ENCODE data around the gene EPO. TPM values are rescaled to one million over a fixed set of nuclear protein-coding genes. Genes with fewer than 3 reads are reported as not detected.

Gene EPO
- total RNA-seq, 1 donor from 2014 or later, result 0.58 TPM

DNA sequence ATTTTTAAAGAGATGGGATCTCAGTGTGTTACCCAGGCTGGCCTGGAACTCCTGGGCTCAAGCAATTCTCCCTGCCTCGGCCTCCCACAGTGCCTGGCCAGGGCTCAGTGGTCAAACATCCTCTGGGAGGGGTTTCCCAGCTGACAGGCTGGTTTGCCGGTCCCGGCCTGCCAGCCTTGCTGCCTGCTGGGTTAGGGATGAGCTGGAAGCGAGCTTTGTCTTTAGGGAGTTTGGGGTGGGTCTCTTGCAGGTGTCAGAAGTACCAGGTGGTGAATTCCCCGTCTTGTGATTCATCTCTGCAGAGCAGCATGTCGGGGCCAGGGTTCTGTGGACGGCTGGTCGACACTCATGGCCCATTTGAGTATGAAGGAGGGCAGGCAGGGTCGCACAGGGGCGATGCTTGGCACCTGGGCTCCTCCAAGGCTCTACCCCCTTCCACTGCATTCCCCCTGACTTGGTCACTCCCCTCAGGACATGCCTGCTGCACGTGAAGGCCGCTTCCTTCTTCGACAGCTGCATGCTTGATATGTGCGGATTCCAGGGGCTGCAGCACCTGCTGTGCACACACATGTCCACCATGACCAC, 43.4 kb downstream of the EPO start:
- H3K9ac ChIP-seq, result no peak overlapping the region
- no peaks in the 10 kb centered on the region for H3K36me3 Mint-ChIP-seq

DNA sequence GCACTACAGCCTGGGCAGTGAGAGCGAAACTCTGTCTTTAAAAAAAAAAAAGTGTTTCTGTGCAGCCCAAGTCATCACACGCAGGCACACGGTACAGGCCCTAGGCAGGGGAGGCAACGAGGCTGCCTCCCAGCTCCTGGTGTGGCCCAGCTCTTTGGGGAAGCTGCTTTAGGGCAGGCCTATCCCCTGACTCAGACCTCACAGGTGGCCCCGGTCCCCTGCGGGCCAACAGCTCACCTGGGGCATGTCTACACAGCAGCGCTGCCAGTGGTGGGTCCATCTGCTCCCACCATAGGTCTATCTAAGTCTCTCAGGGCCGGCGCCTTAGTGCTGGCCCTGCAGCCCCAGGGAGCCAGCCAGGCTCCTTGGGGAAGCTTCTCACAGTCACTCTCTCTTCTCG, 44.6 kb downstream of the EPO start:
- H3K36me3 ChIP-seq, result no peaks in the 10 kb centered on the region
- H3K27me3 ChIP-seq, result no peaks in the 10 kb centered on the region
- Mint-ChIP-seq H3K27ac (no peak overlapping the region), H3K9me3 (no peaks in the 10 kb centered on the region), H3K36me3 (no peaks in the 10 kb centered on the region), H3K4me3 (no peak overlapping the region), H3K4me1 (peaks cover 5% of the 10 kb centered on the region), H3K27me3 (ENCODE audit: insufficient read depth, low read depth) (peaks cover 10% of the 10 kb centered on the region)
- peaks cover 4% of the 10 kb centered on the region for H3K4me1 ChIP-seq
- H4K20me1 ChIP-seq (ENCODE audit: low read depth), result no peaks in the 10 kb centered on the region
- no peaks in the 10 kb centered on the region for H3F3A ChIP-seq (ENCODE audit: low read depth)
- no peaks in the 10 kb centered on the region for H3K79me2 ChIP-seq (ENCODE audit: low read depth)
- DNase-seq (ENCODE audit: low spot score), result no peak
- H3K27ac ChIP-seq, result no peak overlapping the region
- H3K4me3 ChIP-seq, result no peak overlapping the region
- no peak overlapping the region for H2AFZ ChIP-seq (replicated peaks)
- no peak overlapping the region for H3K4me2 ChIP-seq
- H3K9me3 ChIP-seq (ENCODE audit: low read depth), result no peaks in the 10 kb centered on the region
- H3K9ac ChIP-seq, result no peak overlapping the region
- TF ChIP-seq EZH2 (IDR thresholded peaks at IDR 0.05) (no peak), EZH2phosphoT487 (IDR thresholded peaks at IDR 0.05) (no peak)
- TF ChIP-seq, protein P1, sequence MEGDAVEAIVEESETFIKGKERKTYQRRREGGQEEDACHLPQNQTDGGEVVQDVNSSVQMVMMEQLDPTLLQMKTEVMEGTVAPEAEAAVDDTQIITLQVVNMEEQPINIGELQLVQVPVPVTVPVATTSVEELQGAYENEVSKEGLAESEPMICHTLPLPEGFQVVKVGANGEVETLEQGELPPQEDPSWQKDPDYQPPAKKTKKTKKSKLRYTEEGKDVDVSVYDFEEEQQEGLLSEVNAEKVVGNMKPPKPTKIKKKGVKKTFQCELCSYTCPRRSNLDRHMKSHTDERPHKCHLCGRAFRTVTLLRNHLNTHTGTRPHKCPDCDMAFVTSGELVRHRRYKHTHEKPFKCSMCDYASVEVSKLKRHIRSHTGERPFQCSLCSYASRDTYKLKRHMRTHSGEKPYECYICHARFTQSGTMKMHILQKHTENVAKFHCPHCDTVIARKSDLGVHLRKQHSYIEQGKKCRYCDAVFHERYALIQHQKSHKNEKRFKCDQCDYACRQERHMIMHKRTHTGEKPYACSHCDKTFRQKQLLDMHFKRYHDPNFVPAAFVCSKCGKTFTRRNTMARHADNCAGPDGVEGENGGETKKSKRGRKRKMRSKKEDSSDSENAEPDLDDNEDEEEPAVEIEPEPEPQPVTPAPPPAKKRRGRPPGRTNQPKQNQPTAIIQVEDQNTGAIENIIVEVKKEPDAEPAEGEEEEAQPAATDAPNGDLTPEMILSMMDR (IDR thresholded peaks at IDR 0.05), result no peak

More for the DNA sequence above, 43.4 kb downstream of the EPO start:
- Histone ChIP-seq H3K79me2 (ENCODE audit: low read depth) (no peaks in the 10 kb centered on the region), H3K4me2 (no peak overlapping the region), H3K36me3 (no peaks in the 10 kb centered on the region), H3K27me3 (no peaks in the 10 kb centered on the region), H3F3A (ENCODE audit: low read depth) (no peaks in the 10 kb centered on the region), H2AFZ (replicated peaks) (peak overlapping the region; percentile 10), H3K4me1 (peaks cover 4% of the 10 kb centered on the region), H3K9me3 (ENCODE audit: low read depth) (no peaks in the 10 kb centered on the region), H3K27ac (no peak overlapping the region), H3K4me3 (no peak overlapping the region), H4K20me1 (ENCODE audit: low read depth) (no peaks in the 10 kb centered on the region)
- Mint-ChIP-seq H3K4me3 (no peak overlapping the region), H3K4me1 (peaks cover 2% of the 10 kb centered on the region), H3K9me3 (no peaks in the 10 kb centered on the region), H3K27me3 (ENCODE audit: insufficient read depth, low read depth) (peaks cover 11% of the 10 kb centered on the region), H3K27ac (no peak overlapping the region)
- DNase-seq (ENCODE audit: low spot score), result peak; percentile 29
- TF ChIP-seq EZH2phosphoT487 (IDR thresholded peaks at IDR 0.05) (no peak), EZH2 (IDR thresholded peaks at IDR 0.05) (no peak)
- TF ChIP-seq, protein P1 (IDR thresholded peaks at IDR 0.05), result no peak

DNA sequence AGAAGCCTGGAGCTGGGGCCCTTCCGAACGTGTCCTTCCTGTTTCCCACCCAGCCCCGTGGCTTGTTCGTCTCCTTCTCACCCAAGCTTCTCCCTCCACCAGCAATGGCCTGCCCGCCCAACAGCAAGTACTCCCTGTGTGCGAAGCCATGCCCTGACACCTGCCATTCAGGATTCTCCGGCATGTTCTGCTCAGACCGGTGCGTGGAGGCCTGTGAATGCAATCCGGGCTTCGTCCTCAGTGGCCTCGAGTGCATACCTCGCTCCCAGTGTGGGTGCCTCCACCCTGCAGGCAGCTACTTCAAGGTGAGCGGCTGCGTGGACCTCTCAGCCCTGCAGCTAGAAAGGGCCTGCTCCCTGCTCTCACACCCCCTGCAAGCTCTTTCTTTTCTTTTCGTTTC, 45.0 kb downstream of the EPO start:
- no peak for DNase-seq (ENCODE audit: low spot score)
- no peak overlapping the region for H3K4me3 Mint-ChIP-seq
- H3K9me3 ChIP-seq (ENCODE audit: low read depth), result no peaks in the 10 kb centered on the region
- no peaks in the 10 kb centered on the region for H4K20me1 ChIP-seq (ENCODE audit: low read depth)
- no peaks in the 10 kb centered on the region for H3K36me3 Mint-ChIP-seq
- peaks cover 4% of the 10 kb centered on the region for H3K4me1 ChIP-seq
- peaks cover 8% of the 10 kb centered on the region for H3K27me3 Mint-ChIP-seq (ENCODE audit: insufficient read depth, low read depth)
- no peaks in the 10 kb centered on the region for H3K36me3 ChIP-seq
- no peaks in the 10 kb centered on the region for H3K9me3 Mint-ChIP-seq
- H3K9ac ChIP-seq, result no peak overlapping the region
- no peaks in the 10 kb centered on the region for H3K79me2 ChIP-seq (ENCODE audit: low read depth)
- no peak overlapping the region for H3K4me3 ChIP-seq
- no peaks in the 10 kb centered on the region for H3K27me3 ChIP-seq
- peak overlapping the region; percentile 91 for H3K27ac Mint-ChIP-seq
- no peak overlapping the region for H3K27ac ChIP-seq
- no peak overlapping the region for H3K4me2 ChIP-seq
- H2AFZ ChIP-seq (replicated peaks), result no peak overlapping the region
- no peaks in the 10 kb centered on the region for H3F3A ChIP-seq (ENCODE audit: low read depth)
- TF ChIP-seq, protein P1 (IDR thresholded peaks at IDR 0.05), result no peak
- TF ChIP-seq EZH2phosphoT487 (IDR thresholded peaks at IDR 0.05), result no peak
- no peak for TF ChIP-seq EZH2 (IDR thresholded peaks at IDR 0.05)
- peaks cover 5% of the 10 kb centered on the region for H3K4me1 Mint-ChIP-seq

Measured in neural progenitor cell (in vitro differentiated cells).